NCI-H187 (cell line): Measurements from ENCODE around the gene PLRG1.

Experiments used
- DNase-seq, 2 experiments: peaks; one replicate each; lab custom pipeline; 2025; lab: John Stamatoyannopoulos, UW

The PLRG1 gene

DNA sequence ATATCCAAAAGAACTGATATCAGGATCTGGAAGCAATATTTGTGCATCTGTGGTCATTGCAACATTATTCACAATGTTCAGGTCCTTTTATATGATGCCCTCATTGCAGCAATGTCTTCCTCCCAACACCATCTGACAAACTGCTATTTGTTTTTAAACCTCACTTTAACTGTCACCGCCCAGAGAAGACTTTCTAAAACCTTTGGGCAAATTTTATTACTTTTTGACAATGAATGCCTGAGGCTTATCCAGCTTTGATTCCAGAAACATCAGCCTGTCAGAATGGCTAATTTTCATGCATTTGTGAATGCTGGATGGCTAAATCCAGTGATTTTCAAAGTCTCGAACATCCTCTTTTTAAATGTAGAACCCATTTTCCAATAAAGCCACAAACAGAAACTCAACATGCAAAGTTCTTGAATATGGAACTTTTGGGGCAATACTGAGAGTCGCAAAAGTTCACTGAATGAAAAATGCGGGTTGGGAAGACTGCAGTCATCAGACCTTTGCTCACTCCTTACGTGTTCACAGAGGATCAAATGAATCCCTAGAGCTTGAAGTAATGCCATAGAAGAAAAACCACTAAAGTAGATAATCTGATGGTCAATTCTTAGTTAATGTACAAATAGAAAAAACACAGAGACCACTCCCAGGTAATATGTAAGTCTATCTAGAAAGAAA lies 23.1 kb upstream of the PLRG1 start:
- no peak for DNase-seq

DNA sequence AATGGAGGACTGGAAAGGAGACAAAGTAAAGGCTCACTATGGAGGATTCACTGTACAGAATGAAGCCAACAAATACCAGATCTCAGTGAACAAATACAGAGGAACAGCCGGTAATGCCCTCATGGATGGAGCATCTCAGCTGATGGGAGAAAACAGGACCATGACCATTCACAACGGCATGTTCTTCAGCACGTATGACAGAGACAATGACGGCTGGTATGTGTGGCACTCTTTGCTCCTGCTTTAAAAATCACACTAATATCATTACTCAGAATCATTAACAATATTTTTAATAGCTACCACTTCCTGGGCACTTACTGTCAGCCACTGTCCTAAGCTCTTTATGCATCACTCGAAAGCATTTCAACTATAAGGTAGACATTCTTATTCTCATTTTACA lies 19.4 kb upstream of the PLRG1 start:
- DNase-seq: no peak

DNA sequence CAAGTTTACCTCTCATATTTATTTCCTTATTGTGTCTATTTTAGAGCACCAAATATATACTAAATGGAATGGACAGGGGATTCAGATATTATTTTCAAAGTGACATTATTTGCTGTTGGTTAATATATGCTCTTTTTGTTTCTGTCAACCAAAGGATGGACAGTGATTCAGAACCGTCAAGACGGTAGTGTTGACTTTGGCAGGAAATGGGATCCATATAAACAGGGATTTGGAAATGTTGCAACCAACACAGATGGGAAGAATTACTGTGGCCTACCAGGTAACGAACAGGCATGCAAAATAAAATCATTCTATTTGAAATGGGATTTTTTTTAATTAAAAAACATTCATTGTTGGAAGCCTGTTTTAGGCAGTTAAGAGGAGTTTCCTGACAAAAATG lies 18.8 kb upstream of the PLRG1 start:
- no peak for DNase-seq

DNA sequence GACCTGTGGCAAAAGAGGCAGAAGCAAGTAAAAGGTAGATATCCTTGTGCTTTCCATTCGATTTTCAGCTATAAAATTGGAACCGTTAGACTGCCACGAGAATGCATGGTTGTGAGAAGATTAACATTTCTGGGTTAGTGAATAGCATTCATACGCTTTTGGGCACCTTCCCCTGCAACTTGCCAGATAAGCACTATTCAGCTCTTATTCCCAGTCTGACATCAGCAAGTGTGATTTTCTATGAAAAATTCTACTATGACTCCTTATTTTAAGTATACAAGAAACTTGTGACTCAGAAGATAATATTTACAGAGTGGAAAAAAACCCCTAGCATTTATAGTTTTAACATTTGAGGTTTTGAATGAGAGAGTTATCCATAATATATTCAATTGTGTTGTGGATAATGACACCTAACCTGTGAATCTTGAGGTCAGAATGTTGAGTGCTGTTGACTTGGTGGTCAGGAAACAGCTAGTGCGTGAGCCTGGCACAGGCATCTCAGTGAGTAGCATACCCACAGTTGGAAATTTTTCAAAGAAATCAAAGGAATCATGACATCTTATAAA lies 16.5 kb upstream of the PLRG1 start:
- no peak for DNase-seq

DNA sequence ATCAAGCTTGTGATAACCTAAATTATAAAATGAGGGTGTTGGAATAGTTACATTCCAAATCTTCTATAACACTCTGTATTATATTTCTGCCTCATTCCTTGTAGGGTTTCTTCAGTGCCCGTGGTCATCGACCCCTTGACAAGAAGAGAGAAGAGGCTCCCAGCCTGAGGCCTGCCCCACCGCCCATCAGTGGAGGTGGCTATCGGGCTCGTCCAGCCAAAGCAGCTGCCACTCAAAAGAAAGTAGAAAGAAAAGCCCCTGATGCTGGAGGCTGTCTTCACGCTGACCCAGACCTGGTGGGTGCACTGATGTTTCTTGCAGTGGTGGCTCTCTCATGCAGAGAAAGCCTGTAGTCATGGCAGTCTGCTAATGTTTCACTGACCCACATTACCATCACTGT lies 15.5 kb upstream of the PLRG1 start:
- DNase-seq: no peak

DNA sequence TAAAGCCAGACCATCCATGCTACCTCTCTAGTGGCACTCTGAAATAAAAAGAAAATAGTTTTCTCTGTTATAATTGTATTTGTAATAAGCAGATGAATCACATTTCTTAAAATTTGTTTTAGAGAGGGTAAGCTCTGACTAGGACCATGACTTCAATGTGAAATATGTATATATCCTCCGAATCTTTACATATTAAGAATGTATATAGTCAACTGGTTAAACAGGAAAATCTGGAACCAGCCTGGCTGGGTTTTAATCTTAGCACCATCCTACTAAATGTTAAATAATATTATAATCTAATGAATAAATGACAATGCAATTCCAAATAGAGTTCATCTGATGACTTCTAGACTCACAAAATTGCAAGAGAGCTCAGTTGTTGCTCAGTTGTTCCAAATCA lies 14.1 kb upstream of the PLRG1 start:
- no peak for DNase-seq

DNA sequence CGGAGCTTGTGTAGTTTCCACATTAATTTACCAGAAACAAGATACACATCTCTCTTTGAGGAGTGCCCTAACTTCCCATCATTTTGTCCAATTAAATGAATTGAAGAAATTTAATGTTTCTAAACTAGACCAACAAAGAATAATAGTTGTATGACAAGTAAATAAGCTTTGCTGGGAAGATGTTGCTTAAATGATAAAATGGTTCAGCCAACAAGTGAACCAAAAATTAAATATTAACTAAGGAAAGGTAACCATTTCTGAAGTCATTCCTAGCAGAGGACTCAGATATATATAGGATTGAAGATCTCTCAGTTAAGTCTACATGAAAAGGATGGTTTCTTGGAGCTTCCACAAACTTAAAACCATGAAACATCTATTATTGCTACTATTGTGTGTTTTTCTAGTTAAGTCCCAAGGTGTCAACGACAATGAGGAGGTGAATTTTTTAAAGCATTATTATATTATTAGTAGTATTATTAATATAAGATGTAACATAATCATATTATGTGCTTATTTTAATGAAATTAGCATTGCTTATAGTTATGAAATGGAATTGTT lies 12.6 kb upstream of the PLRG1 start, which contains the start of gene FGB:
FGB (plus strand) TSS at position 315 of the 558 bp plus-strand sequence; CDS start at position 323, 8 bp downstream.
- no peak for DNase-seq

DNA sequence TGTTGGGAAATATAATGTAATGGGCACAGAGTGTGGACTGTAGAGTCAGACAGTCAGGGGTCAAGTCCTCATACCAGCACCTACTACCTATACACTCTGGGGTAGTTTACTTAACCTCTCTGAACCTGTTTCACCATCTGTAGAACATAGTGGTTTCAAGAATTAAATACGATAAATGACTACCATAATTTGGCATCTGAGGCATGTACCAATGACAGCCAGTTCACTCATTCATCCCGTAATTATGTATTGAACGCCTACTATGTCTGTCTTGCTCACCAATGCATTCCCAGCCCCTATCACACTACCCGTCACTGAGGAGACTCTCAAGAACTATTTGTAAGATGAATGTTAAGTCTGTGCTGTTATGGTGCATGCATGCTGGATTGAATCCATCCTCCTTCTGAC lies 10.6 kb upstream of the PLRG1 start:
- no peak for DNase-seq

DNA sequence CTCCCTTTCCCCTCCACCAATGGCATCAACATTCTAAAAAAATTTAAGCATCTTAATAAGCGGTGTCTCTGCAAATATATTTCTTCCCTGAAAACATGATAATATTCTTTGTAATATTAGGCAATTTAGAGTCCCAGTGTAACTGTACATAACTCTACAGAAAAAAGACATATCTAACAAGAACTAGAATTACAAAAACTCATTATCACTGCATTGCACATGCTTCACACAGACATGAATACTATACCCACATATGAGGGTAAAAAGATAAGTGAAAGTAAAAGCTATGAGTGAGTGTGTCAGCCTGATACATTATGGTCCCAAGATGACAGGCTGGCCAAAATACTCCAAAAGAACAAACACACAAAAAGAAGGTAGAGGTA lies 10.2 kb upstream of the PLRG1 start:
- no peak for DNase-seq

DNA sequence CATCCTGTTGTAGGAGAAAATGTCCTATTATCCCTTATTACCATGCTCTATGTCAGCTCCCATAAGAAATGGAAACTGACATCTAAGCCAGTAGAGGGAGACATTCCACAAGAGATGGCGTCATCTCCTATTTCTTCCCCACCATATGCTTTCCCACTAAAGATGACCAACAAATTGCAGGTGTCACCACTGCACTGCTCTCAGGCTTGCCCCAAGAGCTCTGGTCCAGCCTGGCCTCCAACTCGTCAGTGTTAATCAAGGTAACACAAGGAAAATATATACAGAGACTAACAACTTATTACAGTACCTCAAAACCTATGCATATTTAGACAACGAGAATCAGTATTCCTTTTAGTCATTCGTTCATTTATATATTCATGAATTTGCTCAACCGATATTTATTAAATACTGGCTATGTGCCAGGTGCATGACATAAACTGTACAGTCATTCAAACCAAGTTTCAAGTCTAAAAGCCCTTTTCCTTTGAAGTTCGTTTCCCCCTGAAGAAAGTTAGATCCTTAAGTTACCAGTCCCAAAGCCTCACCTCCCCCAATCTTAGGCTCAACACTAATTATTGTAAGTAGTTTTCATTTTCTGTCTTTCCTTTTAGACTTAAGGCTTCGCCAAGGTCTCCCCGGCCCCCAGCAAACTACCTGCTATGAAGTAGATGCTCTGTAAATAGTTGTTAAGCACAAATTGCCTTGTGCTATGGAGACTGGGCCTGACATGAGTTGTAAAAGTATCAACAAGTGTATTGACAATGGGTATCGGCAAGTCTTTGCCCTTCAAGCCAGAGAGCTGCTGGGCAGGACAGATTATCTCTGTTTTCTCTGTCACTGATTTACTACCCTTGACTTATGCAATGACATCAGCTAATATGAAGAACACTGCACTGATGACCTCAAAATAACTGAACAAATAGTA lies 9.6 kb upstream of the PLRG1 start:
- no peak for DNase-seq

DNA sequence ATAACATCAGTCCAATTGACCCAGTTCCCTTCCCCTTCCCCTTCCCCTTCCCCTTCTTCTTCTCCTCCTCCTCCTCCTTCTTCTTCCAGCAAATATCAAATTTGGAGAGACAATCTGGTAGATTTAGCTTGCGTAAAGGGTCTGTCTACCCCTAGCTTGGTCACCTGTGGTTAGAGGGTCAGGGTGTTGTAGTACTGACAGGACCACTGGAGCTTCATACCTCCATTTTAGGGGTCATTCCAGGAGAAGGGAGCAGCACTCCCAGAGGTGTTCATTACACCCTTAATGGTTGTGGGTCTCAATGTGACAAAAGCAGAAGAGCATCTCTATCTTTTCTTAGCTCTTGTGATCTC lies 8.9 kb upstream of the PLRG1 start:
- DNase-seq: no peak

DNA sequence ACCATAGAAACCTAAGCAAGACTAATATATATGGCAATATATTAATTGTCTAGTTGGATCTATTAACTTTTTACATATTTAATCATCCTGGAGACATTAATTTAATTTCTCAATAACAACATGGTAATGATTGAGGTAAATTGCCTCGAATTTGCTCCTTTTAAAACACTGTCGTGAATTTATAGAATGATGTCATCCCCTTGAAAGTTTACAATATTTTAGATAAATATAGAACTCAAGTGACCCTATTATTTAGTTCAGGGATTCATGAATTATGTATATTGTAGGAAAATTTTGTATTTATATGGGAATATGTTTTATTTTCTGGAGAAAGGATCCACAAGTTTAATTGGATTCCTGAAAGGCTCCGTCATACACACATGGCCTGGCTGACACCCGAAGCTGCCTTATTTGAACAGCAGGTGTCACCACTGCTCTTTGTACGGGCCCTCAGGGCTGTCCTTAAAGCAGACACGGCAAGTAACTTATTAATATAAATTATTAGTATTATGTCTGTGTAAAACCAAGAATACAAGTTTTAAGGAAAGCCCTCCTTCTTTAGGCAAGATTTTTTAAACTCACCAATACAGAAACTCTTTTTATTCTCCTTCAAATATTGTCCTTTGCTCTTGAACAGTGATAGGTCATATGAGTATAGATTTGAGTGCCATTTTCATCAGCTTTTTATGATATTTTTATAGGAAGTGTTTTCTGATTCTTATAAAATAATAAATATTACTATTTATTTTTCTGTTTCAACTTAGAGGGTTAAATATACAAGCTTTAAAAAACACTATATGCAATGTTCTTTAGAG lies 1.9 kb upstream of the PLRG1 start:
- no peak for DNase-seq

DNA sequence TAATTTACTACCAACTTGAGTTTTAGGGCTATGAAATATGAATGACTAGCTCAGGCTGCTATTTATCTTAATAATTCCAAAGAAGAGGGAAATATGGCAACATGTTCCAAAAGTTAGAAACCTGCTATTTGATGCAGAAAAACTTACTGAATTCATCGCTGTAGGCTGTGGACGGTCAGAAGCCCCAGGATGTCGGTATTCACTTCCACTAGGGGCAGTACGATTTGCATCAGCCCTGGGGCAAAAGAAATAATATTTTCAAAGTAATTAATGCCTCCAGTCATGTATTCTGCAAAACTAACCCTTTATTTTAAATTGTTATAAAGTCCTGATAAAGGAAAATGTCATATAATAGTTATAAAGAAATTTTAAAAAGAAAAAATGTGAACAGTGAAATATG lies 4.5 kb downstream of the PLRG1 start:
- no peak for DNase-seq

DNA sequence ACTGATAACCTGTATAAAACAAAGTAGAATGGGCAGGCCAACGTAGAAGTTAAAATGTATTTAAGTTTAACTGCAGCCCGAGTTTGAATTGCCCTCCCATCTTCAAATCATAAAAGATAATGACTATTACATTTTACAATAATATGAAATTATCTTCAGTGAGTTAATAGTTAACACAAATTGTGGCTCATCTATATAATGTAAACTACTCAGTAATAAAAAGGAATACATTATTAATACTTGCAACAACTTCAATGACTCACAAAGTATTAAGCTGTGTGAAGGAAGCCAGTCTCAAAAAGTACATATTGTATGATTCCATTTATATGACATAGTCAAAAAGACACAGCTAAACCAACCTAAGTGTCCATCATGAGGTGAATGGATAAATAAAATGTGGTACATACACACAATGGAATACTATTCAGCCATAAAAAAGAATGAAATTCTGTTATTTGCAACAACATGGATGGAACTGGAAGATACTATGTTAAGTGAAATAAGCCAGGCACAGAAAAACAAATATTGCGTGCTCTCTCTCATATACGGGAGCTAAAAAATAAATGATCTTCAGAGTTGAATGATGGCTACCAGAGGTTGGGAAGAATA lies 7.8 kb downstream of the PLRG1 start:
- DNase-seq: no peak

DNA sequence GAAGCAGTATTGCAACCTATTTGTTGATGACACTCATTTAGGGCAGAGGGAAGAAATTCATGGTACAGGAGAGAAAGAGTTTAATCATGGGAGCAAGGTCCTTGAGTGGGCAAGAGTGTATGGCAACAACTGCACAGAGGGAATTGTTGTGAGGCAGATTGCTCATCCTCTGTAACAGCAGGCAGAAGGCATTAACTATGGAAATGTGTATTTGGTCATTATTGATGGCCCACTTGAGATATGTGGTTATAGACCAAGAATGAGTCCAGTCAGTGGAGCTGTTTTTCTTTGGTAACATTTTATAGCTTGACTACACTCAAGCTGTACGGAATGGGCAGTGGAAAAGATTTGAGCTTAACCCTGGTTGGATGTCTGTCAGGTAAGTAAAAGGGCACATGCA lies 15.9 kb downstream of the PLRG1 start:
- no peak for DNase-seq

DNA sequence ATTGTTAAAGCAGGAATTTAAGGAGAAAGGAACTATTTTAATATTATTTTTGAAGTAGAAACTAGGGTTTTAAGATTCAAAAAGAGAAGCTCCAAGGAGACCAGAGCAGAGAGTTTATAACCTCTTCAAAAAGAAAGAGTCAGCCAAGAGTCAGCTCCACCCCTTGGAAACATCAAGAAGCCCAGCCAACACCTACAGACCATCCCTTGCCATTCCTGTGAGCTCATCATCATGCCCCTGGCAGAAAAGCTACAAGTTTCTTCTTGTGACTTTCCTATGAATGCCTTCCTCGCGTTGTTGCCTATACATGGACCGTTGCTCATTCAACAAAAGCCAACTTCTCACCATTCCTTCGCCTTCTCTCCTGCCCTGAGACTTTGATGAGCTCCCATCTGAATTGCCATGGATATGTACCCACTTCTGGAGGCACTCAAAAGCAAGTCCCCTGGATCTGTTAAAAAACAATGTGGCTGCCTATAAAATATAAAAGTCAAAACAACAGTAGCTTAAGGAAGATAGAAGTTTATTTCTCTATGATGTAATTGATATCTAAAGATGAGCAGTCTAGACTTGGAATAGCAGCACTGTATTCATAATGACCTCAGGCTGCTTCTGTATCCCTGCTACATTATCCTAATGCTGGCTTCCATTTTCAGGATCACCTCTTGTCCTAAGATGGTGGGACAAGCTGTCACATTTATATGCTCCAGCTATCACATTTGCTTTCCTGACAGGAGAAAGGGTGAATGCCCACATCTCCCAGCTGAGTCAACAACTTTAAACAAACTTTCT lies 20.3 kb downstream of the PLRG1 start:
- no peak for DNase-seq

DNA sequence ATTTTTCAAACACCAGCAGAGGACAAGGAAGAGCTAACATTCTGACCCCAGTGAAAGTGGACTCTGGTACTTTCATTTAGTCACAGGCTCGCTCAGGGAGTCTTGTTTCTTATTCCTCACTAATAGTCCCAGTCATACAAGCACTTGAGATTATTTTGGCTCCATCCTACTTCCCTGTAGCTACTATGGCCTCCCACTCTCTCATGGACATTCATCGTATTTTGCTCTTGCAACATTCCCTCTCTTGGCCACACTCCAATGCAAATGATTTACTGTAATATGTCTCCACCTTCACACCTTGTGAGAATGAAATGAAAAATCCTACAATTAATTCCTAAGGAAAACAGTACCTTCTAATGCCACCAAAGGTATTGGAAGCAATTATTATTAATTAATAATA lies 21.3 kb downstream of the PLRG1 start:
- no peak for DNase-seq

DNA sequence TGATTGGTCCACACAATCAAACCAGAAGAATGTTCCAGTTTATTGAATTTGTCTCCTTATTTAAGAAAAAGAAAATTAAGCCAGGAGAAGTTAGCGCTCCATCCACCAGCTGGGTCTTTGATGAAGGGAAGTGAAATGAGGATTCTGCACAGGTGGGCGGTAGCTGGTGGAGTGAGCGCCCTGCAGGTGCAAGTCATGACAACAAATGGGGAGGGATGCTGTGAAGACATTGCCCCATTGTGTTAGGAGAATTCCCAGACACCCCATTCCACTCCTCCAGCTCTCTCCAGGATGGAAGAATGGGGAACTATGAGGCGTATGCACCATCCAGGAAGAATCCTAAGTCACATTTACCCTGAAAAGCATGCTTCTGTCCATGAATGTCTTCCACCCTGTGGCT lies 22.9 kb downstream of the PLRG1 start:
- no peak for DNase-seq

DNA sequence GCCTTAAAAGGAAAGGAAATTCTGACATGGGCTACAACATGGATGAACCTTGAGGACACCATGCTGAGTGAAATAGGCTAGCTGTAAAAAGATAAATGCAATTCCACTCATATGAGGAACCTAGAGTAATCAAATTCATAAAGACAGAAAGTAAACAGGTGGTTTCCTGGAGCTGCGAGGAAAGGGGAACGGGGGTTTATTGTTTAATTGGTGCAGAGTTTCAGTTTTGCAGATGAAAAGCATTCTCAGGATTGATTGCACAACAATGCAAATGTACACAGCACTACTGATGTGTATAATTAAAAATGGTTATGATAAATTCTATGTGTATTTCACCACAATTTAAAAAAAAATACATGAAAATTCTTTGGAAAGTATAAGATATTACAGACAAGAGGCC lies 24.0 kb downstream of the PLRG1 start:
- DNase-seq: no peak

DNA sequence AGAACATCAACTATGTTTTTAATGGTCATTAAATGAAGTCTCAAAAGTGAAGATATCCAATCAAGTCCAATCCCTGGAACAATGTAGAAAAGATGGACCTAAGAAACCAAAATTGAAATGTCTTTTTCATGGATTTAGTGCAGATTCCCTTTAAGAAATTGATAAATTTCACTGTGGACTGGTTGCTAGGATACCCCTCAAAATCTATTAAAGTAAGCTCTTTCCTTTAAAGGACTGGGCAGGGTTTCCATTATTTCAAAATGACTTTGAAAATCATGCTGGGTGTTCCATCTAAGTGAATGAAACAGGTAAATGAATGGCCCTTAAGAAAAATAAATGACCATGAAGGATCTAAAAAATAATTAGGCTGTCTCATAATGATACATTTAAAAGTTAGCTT lies 28.6 kb downstream of the PLRG1 start:
- no peak for DNase-seq

DNA sequence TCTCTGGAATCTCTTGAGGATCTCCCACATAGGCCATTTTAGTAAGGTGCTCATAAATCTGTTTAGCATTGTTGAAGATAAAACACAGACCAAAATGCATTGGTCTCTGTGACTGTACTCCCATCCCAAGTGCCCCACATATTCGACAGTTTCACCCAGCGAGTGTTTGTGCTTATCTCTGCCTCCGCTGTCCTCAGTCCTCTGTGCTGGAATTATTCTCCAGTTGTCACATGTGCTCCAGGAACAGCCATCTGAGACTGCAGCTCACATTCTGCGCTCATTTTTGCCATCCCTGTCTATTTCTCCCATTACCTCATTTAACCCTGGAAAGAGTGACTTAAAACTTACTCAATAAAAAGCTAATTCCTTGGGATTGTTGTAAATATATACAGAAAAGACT lies 31.0 kb downstream of the PLRG1 start:
- DNase-seq: no peak
